Measurements from ENCODE around the gene STPG2.

DNA sequence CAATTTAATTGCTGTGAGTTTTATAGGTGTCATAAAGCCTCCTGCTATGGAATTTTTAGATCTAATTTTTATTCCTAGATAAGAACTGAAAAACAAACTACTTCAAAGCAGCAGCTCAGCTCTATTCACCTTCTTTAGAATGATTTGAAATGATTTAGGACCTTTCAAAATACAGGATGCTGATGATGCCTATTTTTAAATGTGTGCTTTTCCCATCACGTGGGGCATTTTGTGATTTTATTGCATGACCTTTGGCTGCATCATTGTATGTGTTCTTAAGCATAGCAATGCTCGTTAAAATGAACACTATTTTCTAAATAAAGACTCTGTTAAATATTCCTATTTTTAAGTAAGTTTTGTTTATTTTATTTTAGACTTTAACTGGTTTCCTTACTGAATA, 537.3 kb downstream of the STPG2 start:
- no peak for TF ChIP-seq CTCF (IDR thresholded peaks at IDR 0.05; ENCODE audit: low read length)
- no peak for TF ChIP-seq EZH2 (IDR thresholded peaks at IDR 0.05; ENCODE audit: borderline replicate concordance, low read length)
